RWPE2 (cell line): Measurements from ENCODE around the gene MST1.

ENCODE experiments used
- ATAC-seq: fragments of 200-7000 bp; cut with Tn5 transposase; 3 replicates; pipeline ENCODE4 v1.9.1; 2021; ENCODE audit warnings: low read depth
- DNase-seq: peaks from one replicate; pipeline ENCODE4 v3.0.0-alpha.2; 2020; ENCODE audit warnings: low spot score
- H3K27ac ChIP-seq: fragments of 450-650 bp; 2 replicates; pipeline ENCODE4 v1.5.1; 2017; ENCODE audit warnings: mild to moderate bottlenecking; ENCODE audit not compliant: poor library complexity, severe bottlenecking
- H3K27me3 ChIP-seq: fragments of 250-450 bp; sonication (Bioruptor Pico); 2 replicates; pipeline ENCODE4 v1.5.1; 2021; ENCODE audit warnings: mild to moderate bottlenecking, moderate library complexity; ENCODE audit not compliant: insufficient read depth, poor library complexity, severe bottlenecking
- H3K36me3 ChIP-seq: fragments of 250-450 bp; sonication (Bioruptor Pico); 2 replicates; pipeline ENCODE4 v1.5.1; 2020; ENCODE audit warnings: low read depth, mild to moderate bottlenecking, moderate library complexity
- H3K4me1 ChIP-seq: fragments of 250-450 bp; sonication (Bioruptor Pico); 2 replicates; pipeline ENCODE4 v1.5.1; 2021; ENCODE audit warnings: mild to moderate bottlenecking, moderate library complexity; ENCODE audit not compliant: insufficient read depth, poor library complexity, severe bottlenecking
- H3K4me3 ChIP-seq: fragments of 250-450 bp; sonication (Bioruptor Pico); 2 replicates; pipeline ENCODE4 v1.5.1; 2021; ENCODE audit warnings: mild to moderate bottlenecking, moderate library complexity; ENCODE audit not compliant: severe bottlenecking
- H3K9me3 ChIP-seq: fragments of 250-450 bp; sonication (Bioruptor Pico); 2 replicates; pipeline ENCODE4 v1.5.1; 2021; ENCODE audit warnings: mild to moderate bottlenecking, moderate library complexity; ENCODE audit not compliant: severe bottlenecking
- TF ChIP-seq, protein P1 (sequence below): fragments of 450-650 bp; IDR thresholded peaks from one replicate; pipeline ENCODE4 v1.5.1; 2017; ENCODE audit warnings: mild to moderate bottlenecking, moderate library complexity; ENCODE audit not compliant: poor library complexity, severe bottlenecking

Gene MST1

DNA sequence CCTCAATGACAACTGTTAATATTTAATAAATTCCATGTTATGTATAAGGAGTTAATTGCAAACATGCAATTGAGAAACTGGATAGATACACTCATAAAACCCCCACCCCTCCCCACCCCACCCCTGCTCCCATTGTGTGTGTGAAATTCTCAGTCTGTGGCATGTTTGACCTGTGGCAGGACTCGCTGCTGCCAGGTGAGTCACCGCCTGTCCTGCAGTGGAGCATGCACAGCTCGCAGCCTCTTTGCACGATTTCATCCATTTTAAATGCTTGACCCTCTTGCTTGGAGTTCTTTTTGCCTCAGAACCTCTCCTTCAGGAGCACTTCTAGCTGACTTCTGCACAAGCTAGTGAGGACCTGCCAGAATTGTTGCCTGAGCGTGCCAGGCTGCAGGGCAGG, 20.4 kb downstream of the MST1 start:
- Histone ChIP-seq H3K27me3 (no peaks in the 10 kb centered on the region), H3K4me3 (no peak overlapping the region), H3K9me3 (no peaks in the 10 kb centered on the region), H3K36me3 (no peaks in the 10 kb centered on the region), H3K27ac (peak overlapping the region; percentile 38), H3K4me1 (peaks cover 16% of the 10 kb centered on the region)
- peak; percentile 37 for ATAC-seq
- TF ChIP-seq, protein P1, sequence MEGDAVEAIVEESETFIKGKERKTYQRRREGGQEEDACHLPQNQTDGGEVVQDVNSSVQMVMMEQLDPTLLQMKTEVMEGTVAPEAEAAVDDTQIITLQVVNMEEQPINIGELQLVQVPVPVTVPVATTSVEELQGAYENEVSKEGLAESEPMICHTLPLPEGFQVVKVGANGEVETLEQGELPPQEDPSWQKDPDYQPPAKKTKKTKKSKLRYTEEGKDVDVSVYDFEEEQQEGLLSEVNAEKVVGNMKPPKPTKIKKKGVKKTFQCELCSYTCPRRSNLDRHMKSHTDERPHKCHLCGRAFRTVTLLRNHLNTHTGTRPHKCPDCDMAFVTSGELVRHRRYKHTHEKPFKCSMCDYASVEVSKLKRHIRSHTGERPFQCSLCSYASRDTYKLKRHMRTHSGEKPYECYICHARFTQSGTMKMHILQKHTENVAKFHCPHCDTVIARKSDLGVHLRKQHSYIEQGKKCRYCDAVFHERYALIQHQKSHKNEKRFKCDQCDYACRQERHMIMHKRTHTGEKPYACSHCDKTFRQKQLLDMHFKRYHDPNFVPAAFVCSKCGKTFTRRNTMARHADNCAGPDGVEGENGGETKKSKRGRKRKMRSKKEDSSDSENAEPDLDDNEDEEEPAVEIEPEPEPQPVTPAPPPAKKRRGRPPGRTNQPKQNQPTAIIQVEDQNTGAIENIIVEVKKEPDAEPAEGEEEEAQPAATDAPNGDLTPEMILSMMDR, result no peak
- DNase-seq, result no peak

- DNase-seq, result no peak
- H3K27me3 ChIP-seq, result no peaks in the 10 kb centered on the region
- H3K9me3 ChIP-seq, result no peaks in the 10 kb centered on the region
- ATAC-seq, result peak; percentile 14; the same call in 1 of the 3 replicates
- H3K27ac ChIP-seq, result peak overlapping the region; percentile 38
- peaks cover 16% of the 10 kb centered on the region for H3K4me1 ChIP-seq
- no peaks in the 10 kb centered on the region for H3K36me3 ChIP-seq
- TF ChIP-seq, protein P1, result no peak
- no peak overlapping the region for H3K4me3 ChIP-seq
Observed at GRCh38 chr3:49668414-49668797, 20.9 kb downstream of the MST1 start.

- no peak for ATAC-seq
Observed at GRCh38 chr3:49667701-49668413, 21.4 kb downstream of the MST1 start.

GRCh38 chr3:49666592-49666991, 22.7 kb downstream of the MST1 start:
- DNase-seq (no peak), ATAC-seq (no peak)
- Histone ChIP-seq H3K27me3 (no peaks in the 10 kb centered on the region), H3K27ac (no peak overlapping the region), H3K9me3 (no peaks in the 10 kb centered on the region), H3K4me3 (no peak overlapping the region), H3K36me3 (no peaks in the 10 kb centered on the region), H3K4me1 (peaks cover 16% of the 10 kb centered on the region)
- TF ChIP-seq, protein P1, result no peak

More at GRCh38 chr3:49667701-49668413, 21.4 kb downstream of the MST1 start:
- DNase-seq, result no peak
- Histone ChIP-seq H3K4me1 (peaks cover 16% of the 10 kb centered on the region), H3K4me3 (no peak overlapping the region), H3K27ac (peak overlapping the region; percentile 38), H3K36me3 (no peaks in the 10 kb centered on the region), H3K9me3 (no peaks in the 10 kb centered on the region), H3K27me3 (no peaks in the 10 kb centered on the region)
- TF ChIP-seq, protein P1, result no peak
